Upper lobe of left lung (tissue), 6 donors: ENCODE data around the gene TRIM47. TPM values are rescaled to one million over a fixed set of nuclear protein-coding genes. Genes with fewer than 3 reads are reported as not detected.
A peak's percentile ranks its signal among the peaks of the same experiment; 100 is the strongest.

Source experiments
- ATAC-seq, 2 donors: fragments of 200-7000 bp; cut with Tn5 transposase; one replicate each; pipeline ENCODE4 v1.9.1; 2022; ENCODE audit warnings: mild to moderate bottlenecking in 2 of 2, moderate library complexity in 2 of 2; ENCODE audit not compliant: low FRiP score in 2 of 2
- DNase-seq, 2 donors: peaks; one replicate each; pipeline ENCODE4 v3.0.0-alpha.2; 2019 to 2020
- H3K27ac ChIP-seq, 4 donors: fragments of 200-600 bp; sonication (generic); one replicate each; pipeline ENCODE4 v1.5.1; 2016 to 2019
- H3K27me3 ChIP-seq, 4 donors: fragments of 200-600 bp; sonication (generic); one replicate each; pipeline ENCODE4 v1.5.1; 2017 to 2019
- H3K36me3 ChIP-seq, 4 donors: fragments of 200-600 bp; sonication (generic); one replicate each; pipeline ENCODE4 v1.5.1; 2016 to 2019
- H3K4me1 ChIP-seq, 4 donors: fragments of 200-600 bp; sonication (generic); one replicate each; pipeline ENCODE4 v1.5.1; 2018 to 2019
- H3K4me3 ChIP-seq, 4 donors: fragments of 200-600 bp; sonication (generic); one replicate each; pipeline ENCODE4 v1.5.1; 2017 to 2019; ENCODE audit warnings: mild to moderate bottlenecking in 2 of 4, moderate library complexity in 1 of 4
- H3K9me3 ChIP-seq, 4 donors: fragments of 200-600 bp; sonication (generic); one replicate each; pipeline ENCODE4 v1.5.1; 2018 to 2019
- EP300 ChIP-seq, 4 donors: sonication (generic); formaldehyde crosslinking; IDR thresholded peaks; one replicate each; pipeline ENCODE4 v1.5.1; 2017; ENCODE audit warnings: antibody characterized with exemption in 4 of 4, control low read depth in 2 of 4
- POLR2A ChIP-seq, 4 donors: fragments of 450-650 bp; IDR thresholded peaks; one replicate each; pipeline ENCODE4 v1.5.1; 2016 to 2017; ENCODE audit warnings: antibody characterized with exemption in 4 of 4, mild to moderate bottlenecking in 2 of 4
- POLR2AphosphoS5 ChIP-seq, 2 donors: sonication (generic); formaldehyde crosslinking; IDR thresholded peaks; one replicate each; pipeline ENCODE4 v1.5.1; 2017; ENCODE audit warnings: antibody characterized with exemption in 2 of 2
- WGBS, 2 donors: methylation state at CpG; one replicate each; pipeline ENCODE4 v1.1.5; 2017 to 2018; 5-methylcytosine and 5-hydroxymethylcytosine counted together
- total RNA-seq, 6 donors: library from RNA; depleted of rRNA in 4 of 6; stranded (reverse); fragments of >200 nt in 4 of 6; gene quantifications; one replicate each; pipeline versions ENCODE4 v1.1.0 to v1.2.1, GENCODE V29; 2016 to 2021
- TF ChIP-seq, protein P1 (sequence below), 6 experiments: fragments of 450-650 bp in 4 of 6; fragments of 200-600 bp in 2 of 6; sonication (generic) in 2 of 6; IDR thresholded peaks; one replicate each; pipeline ENCODE4 v1.5.1; 2016 to 2019; ENCODE audit warnings: antibody characterized with exemption in 6 of 6
- donor health status: DM: no; HTN: no; CAD: no; lungs with moderate emphysema.
- donor health status: DM: no; HTN: yes; CAD: no; lungs with severe emphysema.

Gene TRIM47
- total RNA-seq, 6 donors from 2014 or later, result 20.1 to 55.6 (median 33.3) TPM

DNA sequence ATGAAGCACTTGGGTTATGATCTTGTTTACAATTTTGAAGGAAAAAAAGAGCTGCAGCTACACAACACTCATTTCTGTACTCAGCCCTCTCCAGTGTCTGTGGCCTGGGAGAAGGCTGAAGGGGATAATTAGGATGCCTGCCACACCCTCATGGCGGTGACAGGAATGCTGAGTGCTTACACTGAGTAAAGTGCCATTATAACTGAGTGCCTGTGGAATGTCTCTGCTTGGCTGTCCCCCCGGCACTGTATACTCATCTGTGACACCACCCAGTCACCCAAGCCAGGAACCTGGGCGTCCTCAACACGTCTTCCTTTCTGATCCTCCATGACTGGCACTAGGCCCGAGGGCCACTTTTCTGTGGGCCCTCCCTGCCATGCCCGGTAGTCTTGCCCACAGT lies 29.8 kb upstream of the TRIM47 start:
- H3K4me3 ChIP-seq, result no peak overlapping the region
- H3K9me3 ChIP-seq, result no peaks in the 10 kb centered on the region
- H3K36me3 ChIP-seq, result peaks cover 0 to 2% (median 0%) of the 10 kb centered on the region in 4 donors
- ATAC-seq (peak in 1 of 2 donors; percentile 83), DNase-seq (peak in 1 of 2 donors; percentile 83)
- H3K4me1 ChIP-seq, result peaks cover 25 to 53% (median 40%) of the 10 kb centered on the region in 4 donors
- WGBS, 2 donors, result 49 to 52% methylated on average over 5 to 6 of the region's 6 CpGs
- no peaks in the 10 kb centered on the region for H3K27me3 ChIP-seq
- peak overlapping the region in 3 of 4 donors; percentile 62 to 73 (median 69) for H3K27ac ChIP-seq
- TF ChIP-seq, protein P1, sequence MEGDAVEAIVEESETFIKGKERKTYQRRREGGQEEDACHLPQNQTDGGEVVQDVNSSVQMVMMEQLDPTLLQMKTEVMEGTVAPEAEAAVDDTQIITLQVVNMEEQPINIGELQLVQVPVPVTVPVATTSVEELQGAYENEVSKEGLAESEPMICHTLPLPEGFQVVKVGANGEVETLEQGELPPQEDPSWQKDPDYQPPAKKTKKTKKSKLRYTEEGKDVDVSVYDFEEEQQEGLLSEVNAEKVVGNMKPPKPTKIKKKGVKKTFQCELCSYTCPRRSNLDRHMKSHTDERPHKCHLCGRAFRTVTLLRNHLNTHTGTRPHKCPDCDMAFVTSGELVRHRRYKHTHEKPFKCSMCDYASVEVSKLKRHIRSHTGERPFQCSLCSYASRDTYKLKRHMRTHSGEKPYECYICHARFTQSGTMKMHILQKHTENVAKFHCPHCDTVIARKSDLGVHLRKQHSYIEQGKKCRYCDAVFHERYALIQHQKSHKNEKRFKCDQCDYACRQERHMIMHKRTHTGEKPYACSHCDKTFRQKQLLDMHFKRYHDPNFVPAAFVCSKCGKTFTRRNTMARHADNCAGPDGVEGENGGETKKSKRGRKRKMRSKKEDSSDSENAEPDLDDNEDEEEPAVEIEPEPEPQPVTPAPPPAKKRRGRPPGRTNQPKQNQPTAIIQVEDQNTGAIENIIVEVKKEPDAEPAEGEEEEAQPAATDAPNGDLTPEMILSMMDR (IDR thresholded peaks at IDR 0.05), result no peak
- peak; percentile 63 to 74 for TF ChIP-seq POLR2AphosphoS5 (IDR thresholded peaks at IDR 0.05)
- peak in 3 of 4 donors; percentile 47 to 91 (median 75) for TF ChIP-seq EP300 (IDR thresholded peaks at IDR 0.05)
- no peak for TF ChIP-seq POLR2A (IDR thresholded peaks at IDR 0.05)

- Histone ChIP-seq H3K4me1 (peaks cover 27 to 56% (median 41%) of the 10 kb centered on the region in 4 donors), H3K27ac (peak overlapping the region; percentile 70 to 95 (median 94)), H3K36me3 (peaks cover 0 to 21% (median 15%) of the 10 kb centered on the region in 4 donors), H3K4me3 (no peak overlapping the region), H3K9me3 (no peaks in the 10 kb centered on the region), H3K27me3 (no peaks in the 10 kb centered on the region)
- no peak for ATAC-seq
- 67 to 73% methylated on average over 10 of the region's 10 CpGs for WGBS, 2 donors
- no peak for TF ChIP-seq POLR2AphosphoS5 (IDR thresholded peaks at IDR 0.05)
- TF ChIP-seq POLR2A (IDR thresholded peaks at IDR 0.05), result no peak
- TF ChIP-seq, protein P1 (IDR thresholded peaks at IDR 0.05), result no peak
- TF ChIP-seq EP300 (IDR thresholded peaks at IDR 0.05), result no peak
- no peak for DNase-seq
Observed at GRCh38 chr17:75906143-75906884, 27.9 kb upstream of the TRIM47 start.

- Histone ChIP-seq H3K36me3 (peaks cover 4 to 34% (median 27%) of the 10 kb centered on the region in 4 donors), H3K27ac (peak within 1 kb of the TSS; percentile 89 to 95 (median 94)), H3K4me3 (peak within 1 kb of the TSS; percentile 69 to 98 (median 84)), H3K27me3 (no peaks in the 10 kb centered on the region), H3K9me3 (no peaks in the 10 kb centered on the region), H3K4me1 (peaks cover 22 to 45% (median 31%) of the 10 kb centered on the region in 4 donors)
- TF ChIP-seq POLR2AphosphoS5 (IDR thresholded peaks at IDR 0.05), result peak in 1 of 2 donors; percentile 89
- no peak for TF ChIP-seq EP300 (IDR thresholded peaks at IDR 0.05)
- TF ChIP-seq, protein P1 (IDR thresholded peaks at IDR 0.05), result peak; percentile 98 to 100 (median 100)
- TF ChIP-seq POLR2A (IDR thresholded peaks at IDR 0.05), result peak in 3 of 4 donors; percentile 10 to 74 (median 54)
- 3 to 13% methylated on average over 11 to 37 of the region's 69 CpGs for WGBS, 2 donors
- peak; percentile 95 to 99 for DNase-seq
- peak; percentile 97 for ATAC-seq
Observed at GRCh38 chr17:75904749-75905521, 26.6 kb upstream of the TRIM47 start, which contains the start of gene MRPL38. TSS of gene MRPL38 (minus strand) at chr17:75904884. CDS start at chr17:75904875, 9 bp downstream.

DNA sequence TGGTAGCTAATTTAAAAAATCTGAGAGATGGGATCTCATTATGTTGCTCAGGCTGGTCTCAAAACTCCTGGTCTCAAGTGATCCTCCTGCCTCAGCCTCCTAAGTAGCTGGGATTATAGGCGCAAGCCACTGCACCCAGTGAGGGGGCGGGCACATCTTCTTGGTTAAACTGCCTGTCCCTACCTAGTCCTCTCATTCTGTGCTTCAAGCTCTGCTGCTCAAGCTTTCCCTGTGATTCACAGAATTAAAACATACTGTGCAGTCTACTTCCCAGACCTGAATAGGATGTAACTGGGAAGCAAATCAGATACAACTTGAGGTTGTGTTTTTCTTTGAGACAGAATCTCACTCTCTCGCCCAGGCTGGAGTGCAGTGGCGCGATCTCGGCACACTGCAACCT lies 24.0 kb upstream of the TRIM47 start:
- H3K27me3 ChIP-seq, result no peaks in the 10 kb centered on the region
- no peak overlapping the region for H3K27ac ChIP-seq
- DNase-seq (no peak), ATAC-seq (no peak)
- H3K4me1 ChIP-seq, result peaks cover 19 to 30% (median 26%) of the 10 kb centered on the region in 4 donors
- TF ChIP-seq POLR2A (IDR thresholded peaks at IDR 0.05) (no peak), EP300 (IDR thresholded peaks at IDR 0.05) (no peak), POLR2AphosphoS5 (IDR thresholded peaks at IDR 0.05) (no peak)
- TF ChIP-seq, protein P1 (IDR thresholded peaks at IDR 0.05), result no peak
- 96 to 99% methylated on average over 6 of the region's 6 CpGs for WGBS, 2 donors
- no peaks in the 10 kb centered on the region for H3K9me3 ChIP-seq
- H3K36me3 ChIP-seq, result peaks cover 16 to 58% (median 47%) of the 10 kb centered on the region in 4 donors
- no peak overlapping the region for H3K4me3 ChIP-seq
